IMR-90 (cell line): ENCODE results near the gene PLCD4. TPM values are rescaled to one million over a fixed set of nuclear protein-coding genes. Genes with fewer than 3 reads are reported as not detected.

ENCODE experiments used
- ATAC-seq: fragments of 200-7000 bp; cut with Tn5 transposase; 2 replicates; pipeline ENCODE4 v1.9.1; 2020; ENCODE audit warnings: low read depth, mild to moderate bottlenecking, moderate library complexity
- BruUV-seq: library from RNA; stranded (reverse); fragments of 400-500 nt; replicated peaks from 2 replicates; lab custom pipeline; 2021; lab: Mats Ljungman, UMichigan
- CTCF ChIA-PET: fragments of 300-600 bp; formaldehyde crosslinking; extraction: SDS; loops from one replicate; lab custom pipeline; 2021; ENCODE audit warnings: antibody characterized with exemption; lab: Yijun Ruan, JAX
- POLR2A ChIA-PET: fragments of 300-600 bp; sonication (Branson Sonifier 250); formaldehyde crosslinking; loops from one replicate; lab custom pipeline; 2022; ENCODE audit warnings: antibody characterized with exemption; ENCODE audit not compliant: unreplicated experiment; lab: Charles Lee
- DNase-seq: peaks from one replicate; pipeline ENCODE4 v3.0.0; 2013
- H2AFZ ChIP-seq: replicated peaks from 2 replicates; pipeline ENCODE3; 2013; ENCODE audit warnings: low read length, mild to moderate bottlenecking; ENCODE audit not compliant: poor library complexity
- H2AK5ac ChIP-seq: 2 replicates; pipeline ENCODE4 v1.6.1; 2013; ENCODE audit warnings: low read depth, low read length, inconsistent platforms
- H2AK9ac ChIP-seq: replicated peaks from 2 replicates; pipeline ENCODE3; 2013; ENCODE audit warnings: mild to moderate bottlenecking, low read depth, low read length, moderate library complexity; ENCODE audit not compliant: poor library complexity
- H2BK120ac ChIP-seq: 2 replicates; pipeline ENCODE4 v1.6.1; 2013; ENCODE audit warnings: low read depth, low read length, inconsistent platforms
- H2BK15ac ChIP-seq: 3 replicates; pipeline ENCODE4 v1.6.1; 2013; ENCODE audit warnings: low read depth, low read length, inconsistent platforms
- H2BK20ac ChIP-seq: 2 replicates; pipeline ENCODE4 v1.6.1; 2013; ENCODE audit warnings: low read depth, mild to moderate bottlenecking, inconsistent platforms, low read length, moderate library complexity
- H2BK5ac ChIP-seq: 2 replicates; pipeline ENCODE4 v1.6.1; 2013; ENCODE audit warnings: mild to moderate bottlenecking, low read depth, low read length, inconsistent platforms; ENCODE audit not compliant: poor library complexity, severe bottlenecking
- H3K14ac ChIP-seq: replicated peaks from 2 replicates; pipeline ENCODE4 v1.6.1; 2013; ENCODE audit warnings: low read depth, low read length, inconsistent platforms
- H3K18ac ChIP-seq: 2 replicates; pipeline ENCODE4 v1.6.1; 2013; ENCODE audit warnings: low read depth, low read length, control low read depth
- H3K23ac ChIP-seq: 2 replicates; pipeline ENCODE4 v1.6.1; 2013; ENCODE audit warnings: low read depth, low read length, inconsistent platforms
- H3K27ac ChIP-seq: 2 replicates; pipeline ENCODE4 v1.5.1; 2013; ENCODE audit warnings: mild to moderate bottlenecking, control low read depth, low read length; ENCODE audit not compliant: insufficient read depth
- H3K27me3 ChIP-seq: 2 replicates; pipeline ENCODE4 v1.6.1; 2013; ENCODE audit warnings: low read length; ENCODE audit not compliant: control insufficient read depth, insufficient read depth
- H3K36me3 ChIP-seq: 2 replicates; pipeline ENCODE4 v1.6.1; 2013; ENCODE audit warnings: low read length, mixed read lengths; ENCODE audit not compliant: control insufficient read depth, insufficient read depth
- H3K4ac ChIP-seq: 2 replicates; pipeline ENCODE4 v1.6.1; 2013; ENCODE audit warnings: low read depth, low read length, inconsistent platforms
- H3K4me1 ChIP-seq: 2 replicates; pipeline ENCODE4 v1.6.1; 2013; ENCODE audit warnings: low read length, mixed read lengths; ENCODE audit not compliant: control insufficient read depth, insufficient read depth
- H3K4me2 ChIP-seq: 2 replicates; pipeline ENCODE4 v1.6.1; 2013; ENCODE audit warnings: low read depth, mild to moderate bottlenecking, control low read depth, low read length, moderate library complexity
- H3K4me3 ChIP-seq: 2 replicates; pipeline ENCODE4 v1.5.1; 2013; ENCODE audit warnings: low read depth, mild to moderate bottlenecking, control low read depth, low read length, moderate library complexity; ENCODE audit not compliant: insufficient read depth
- H3K56ac ChIP-seq: 2 replicates; pipeline ENCODE4 v1.6.1; 2013; ENCODE audit warnings: low read length, inconsistent platforms; ENCODE audit not compliant: insufficient read depth; ENCODE audit errors: extremely low read depth
- H3K79me1 ChIP-seq, 2 experiments: 2 replicates each; pipeline ENCODE4 v1.6.1; 2013; ENCODE audit warnings: low read length in 2 of 2, inconsistent platforms in 1 of 2, low read depth in 1 of 2
- H3K9ac ChIP-seq: 2 replicates; pipeline ENCODE4 v1.6.1; 2013; ENCODE audit warnings: low read depth, low read length, control low read depth
- H3K9me1 ChIP-seq: 2 replicates; pipeline ENCODE4 v1.6.1; 2013; ENCODE audit warnings: low read length, inconsistent platforms; ENCODE audit not compliant: insufficient read depth
- H3K9me3 ChIP-seq: 2 replicates; pipeline ENCODE4 v1.6.1; 2013; ENCODE audit warnings: low read length; ENCODE audit not compliant: control insufficient read depth, insufficient read depth
- H4K20me1 ChIP-seq: 2 replicates; pipeline ENCODE4 v1.6.1; 2013; ENCODE audit warnings: low read length, inconsistent platforms; ENCODE audit not compliant: insufficient read depth
- H4K5ac ChIP-seq: 2 replicates; pipeline ENCODE4 v1.6.1; 2013; ENCODE audit warnings: mild to moderate bottlenecking, low read depth, low read length, control low read depth
- H4K8ac ChIP-seq, 2 experiments: 2 replicates each; pipeline ENCODE4 v1.6.1; 2013; ENCODE audit warnings: low read depth in 2 of 2, low read length in 2 of 2, control low read depth in 1 of 2, inconsistent platforms in 1 of 2
- H4K91ac ChIP-seq: 2 replicates; pipeline ENCODE4 v1.6.1; 2013; ENCODE audit warnings: low read depth, low read length, inconsistent platforms; ENCODE audit not compliant: insufficient read depth
- CHD1 ChIP-seq: IDR thresholded peaks from 2 replicates; pipeline ENCODE4 v1.6.1; 2012; ENCODE audit warnings: low read depth, low read length, improper control_type of control experiment
- MAFK ChIP-seq: IDR thresholded peaks from 2 replicates; pipeline ENCODE4 v1.6.1; 2012; ENCODE audit warnings: low read depth, low read length, improper control_type of control experiment
- MAZ ChIP-seq: IDR thresholded peaks from 2 replicates; pipeline ENCODE4 v1.6.1; 2012; ENCODE audit warnings: low read depth, mild to moderate bottlenecking, low read length, improper control_type of control experiment, moderate library complexity, borderline replicate concordance
- MXI1 ChIP-seq: IDR thresholded peaks from 2 replicates; pipeline ENCODE4 v1.6.1; 2012; ENCODE audit warnings: low read depth, mild to moderate bottlenecking, low read length, moderate library complexity, borderline replicate concordance
- POLR2A ChIP-seq: IDR thresholded peaks from 2 replicates; pipeline ENCODE4 v1.6.1; 2012; ENCODE audit warnings: mild to moderate bottlenecking, low read depth, low read length
- RCOR1 ChIP-seq: IDR thresholded peaks from 2 replicates; pipeline ENCODE4 v1.6.1; 2012; ENCODE audit warnings: mild to moderate bottlenecking, low read length, improper control_type of control experiment; ENCODE audit not compliant: insufficient replicate concordance
- WGBS, 2 experiments: methylation state at CpG; one replicate each; pipeline versions ENCODE4 v1.1.5 to v1.1.7; 2013; ENCODE audit warnings: missing lambda C conversion rate in 2 of 2; ENCODE audit not compliant: insufficient read length in 1 of 2; ENCODE audit errors: extremely low coverage in 2 of 2; 5-methylcytosine and 5-hydroxymethylcytosine counted together
- dilution Hi-C: fragments of 300-500 bp; cut with HindIII; formaldehyde crosslinking; loops from one replicate; pipeline ENCODE4 v1.14.3; 2018; ENCODE audit warnings: low sequenced_read_pairs; ENCODE audit not compliant: unreplicated experiment
- in situ Hi-C: fragments of 300-500 bp; cut with MboI; formaldehyde crosslinking; loops from 3 replicates; pipeline ENCODE4 v1.14.3; 2019; ENCODE audit warnings: low sequenced_read_pairs, inconsistent platforms, mixed read lengths
- intact Hi-C: fragments of 100-400 bp; cut with micrococcal nuclease; formaldehyde crosslinking; loops from 2 replicates; pipeline ENCODE4 v1.10.0; 2022
- polyA plus RNA-seq, 3 experiments: library from polyadenylated mRNA; depleted of rRNA; stranded (reverse); fragments of >200 nt; gene quantifications; 2 replicates each; pipeline ENCODE4 v1.2.3, GENCODE V29; 2012; ENCODE audit warnings: low replicate concordance in 1 of 3
- total RNA-seq: library from RNA; depleted of rRNA; stranded (reverse); fragments of >200 nt; gene quantifications from 2 replicates; pipeline ENCODE4 v1.2.3, GENCODE V29; 2012
- TF ChIP-seq, protein P1 (sequence below): conservative IDR thresholded peaks from 2 replicates; pipeline ENCODE4 v1.5.1; 2012; ENCODE audit warnings: mild to moderate bottlenecking, low read depth, low read length, improper control_type of control experiment
- TF ChIP-seq, protein P2 (sequence below): fragments of 150-350 bp; IDR thresholded peaks from 2 replicates; pipeline ENCODE4 v1.6.1; 2017; ENCODE audit warnings: mild to moderate bottlenecking, antibody characterized with exemption, low read length, low read depth

Gene PLCD4
- total and polyA plus RNA-seq, 2 of the 4 experiments (the other 2 are of a cell fraction), result 1.9 to 2.0 TPM

DNA sequence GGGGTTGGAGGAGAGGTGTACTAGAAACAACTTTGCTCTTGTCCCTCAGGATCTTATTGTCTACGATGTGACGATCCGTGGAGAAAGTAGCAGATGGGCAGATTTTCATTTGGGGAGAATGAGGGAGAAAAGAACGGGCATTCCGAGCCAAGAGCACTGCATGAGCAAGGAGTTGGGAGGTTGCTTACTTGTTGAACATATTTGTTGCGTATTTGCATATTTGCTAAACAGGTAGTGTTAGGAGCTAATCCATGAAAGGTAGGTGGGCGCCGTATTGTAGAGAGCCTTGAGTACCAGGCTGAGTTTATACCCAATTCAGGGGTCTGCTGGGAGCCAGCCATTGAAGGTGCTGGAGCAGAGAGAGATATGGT, 52.3 kb downstream of the PLCD4 start:
- dilution Hi-C loops, result no loop called here

More for the DNA sequence above, 52.3 kb downstream of the PLCD4 start:
- Histone ChIP-seq H4K20me1 (no peaks in the 10 kb centered on the region), H2AFZ (peak overlapping the region; percentile 97), H3K9me1 (peaks cover 8% of the 10 kb centered on the region; the same call in 1 of the 2 replicates), H2BK20ac (no peak overlapping the region), H2AK9ac (peak overlapping the region; percentile 83), H2BK120ac (no peak overlapping the region), H3K79me1 (peaks cover 22 to 45% of the 10 kb centered on the region in 2 experiments), H3K9me3 (no peaks in the 10 kb centered on the region), H4K8ac (peak overlapping the region; percentile 82 to 91), H3K9ac (peak overlapping the region; percentile 76), H2AK5ac (peak overlapping the region; percentile 2; the same call in 1 of the 2 replicates), H3K4me2 (peak overlapping the region; percentile 94), H3K27ac (peak overlapping the region; percentile 41; the same call in 1 of the 2 replicates), H3K56ac (peak overlapping the region; percentile 66), H3K4ac (peak overlapping the region; percentile 78), H3K4me1 (peaks cover 3% of the 10 kb centered on the region; the same call in 1 of the 2 replicates), H2BK15ac (no peak overlapping the region), H3K14ac (peak overlapping the region; percentile 31), H4K91ac (peak overlapping the region; percentile 36; the same call in 1 of the 2 replicates), H4K5ac (peak overlapping the region; percentile 50), H3K4me3 (peak overlapping the region; percentile 76), H3K36me3 (peaks cover 43% of the 10 kb centered on the region), H3K18ac (no peak overlapping the region), H3K27me3 (no peaks in the 10 kb centered on the region), H3K23ac (peak overlapping the region; percentile 86), H2BK5ac (peak overlapping the region; percentile 18)
- WGBS, 2 experiments, result 20% methylated on average over 8 of the region's 8 CpGs; no CpG with 5 or more reads in 1 of the 2 experiments
- ATAC-seq (no peak), DNase-seq (no peak)
- BruUV-seq, result TSS peak; percentile 67
- ChIA-PET POLR2A (interaction anchor here (0.6 to 1.0 kb wide), 2 partner anchors 59 to 122 kb away, joined by 3 to 4 read pairs; no protein-coding TSS in a partner anchor), CTCF (interaction anchor here (0.8 to 0.9 kb wide), 3 partner anchors 9 to 187 kb away, joined by 3 read pairs; no protein-coding TSS in a partner anchor)
- TF ChIP-seq RCOR1, result no peak
- TF ChIP-seq, protein P1, sequence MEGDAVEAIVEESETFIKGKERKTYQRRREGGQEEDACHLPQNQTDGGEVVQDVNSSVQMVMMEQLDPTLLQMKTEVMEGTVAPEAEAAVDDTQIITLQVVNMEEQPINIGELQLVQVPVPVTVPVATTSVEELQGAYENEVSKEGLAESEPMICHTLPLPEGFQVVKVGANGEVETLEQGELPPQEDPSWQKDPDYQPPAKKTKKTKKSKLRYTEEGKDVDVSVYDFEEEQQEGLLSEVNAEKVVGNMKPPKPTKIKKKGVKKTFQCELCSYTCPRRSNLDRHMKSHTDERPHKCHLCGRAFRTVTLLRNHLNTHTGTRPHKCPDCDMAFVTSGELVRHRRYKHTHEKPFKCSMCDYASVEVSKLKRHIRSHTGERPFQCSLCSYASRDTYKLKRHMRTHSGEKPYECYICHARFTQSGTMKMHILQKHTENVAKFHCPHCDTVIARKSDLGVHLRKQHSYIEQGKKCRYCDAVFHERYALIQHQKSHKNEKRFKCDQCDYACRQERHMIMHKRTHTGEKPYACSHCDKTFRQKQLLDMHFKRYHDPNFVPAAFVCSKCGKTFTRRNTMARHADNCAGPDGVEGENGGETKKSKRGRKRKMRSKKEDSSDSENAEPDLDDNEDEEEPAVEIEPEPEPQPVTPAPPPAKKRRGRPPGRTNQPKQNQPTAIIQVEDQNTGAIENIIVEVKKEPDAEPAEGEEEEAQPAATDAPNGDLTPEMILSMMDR, result no peak
- TF ChIP-seq MXI1, result no peak
- no peak for TF ChIP-seq POLR2A
- no peak for TF ChIP-seq CHD1
- TF ChIP-seq, protein P2, sequence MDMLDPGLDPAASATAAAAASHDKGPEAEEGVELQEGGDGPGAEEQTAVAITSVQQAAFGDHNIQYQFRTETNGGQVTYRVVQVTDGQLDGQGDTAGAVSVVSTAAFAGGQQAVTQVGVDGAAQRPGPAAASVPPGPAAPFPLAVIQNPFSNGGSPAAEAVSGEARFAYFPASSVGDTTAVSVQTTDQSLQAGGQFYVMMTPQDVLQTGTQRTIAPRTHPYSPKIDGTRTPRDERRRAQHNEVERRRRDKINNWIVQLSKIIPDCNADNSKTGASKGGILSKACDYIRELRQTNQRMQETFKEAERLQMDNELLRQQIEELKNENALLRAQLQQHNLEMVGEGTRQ, result no peak
- no peak for TF ChIP-seq MAZ
- TF ChIP-seq MAFK, result no peak
- in situ Hi-C loops, result loop anchor here (10.0 kb wide), 1 partner anchor 255 kb away; no protein-coding TSS in a partner anchor
- intact Hi-C loops, result loop anchor here (1.0 kb wide), 2 partner anchors 27 to 187 kb away; no protein-coding TSS in a partner anchor
